ENCODE data around the gene KCTD1. TPM values are rescaled to one million over a fixed set of nuclear protein-coding genes. Genes with fewer than 3 reads are reported as not detected.

The KCTD1 gene
- total RNA-seq, 1 donor from 2014 or later = 83.8 TPM

- Mint-ChIP-seq H3K9me3 (peaks cover 8% of the 10 kb centered on the region), H3K4me3 (no peak overlapping the region), H3K27me3 (no peaks in the 10 kb centered on the region), H3K27ac (peak overlapping the region; percentile 1), H3K4me1 (ENCODE audit: unreplicated experiment) (peaks cover 21% of the 10 kb centered on the region), H3K36me3 (no peaks in the 10 kb centered on the region)
- no peak for TF ChIP-seq CTCF (conservative IDR thresholded peaks at IDR 0.05)
- no peak for DNase-seq (ENCODE audit: extremely low spot score, unreplicated experiment)
Observed at GRCh38 chr18:26436176-26437051, 111.9 kb downstream of the KCTD1 start.

- Mint-ChIP-seq H3K4me3 (no peak overlapping the region), H3K36me3 (no peaks in the 10 kb centered on the region), H3K4me1 (ENCODE audit: unreplicated experiment) (peaks cover 19% of the 10 kb centered on the region), H3K9me3 (peaks cover 8% of the 10 kb centered on the region), H3K27ac (peak overlapping the region; percentile 1), H3K27me3 (no peaks in the 10 kb centered on the region)
- no peak for TF ChIP-seq CTCF (conservative IDR thresholded peaks at IDR 0.05)
- DNase-seq (ENCODE audit: extremely low spot score, unreplicated experiment) = no peak
Observed at GRCh38 chr18:26435415-26436095, 112.8 kb downstream of the KCTD1 start.

GRCh38 chr18:26434887-26435286 lies 113.5 kb downstream of the KCTD1 start:
- Mint-ChIP-seq H3K36me3 (no peaks in the 10 kb centered on the region), H3K4me3 (no peak overlapping the region), H3K4me1 (ENCODE audit: unreplicated experiment) (peaks cover 23% of the 10 kb centered on the region), H3K27ac (no peak overlapping the region), H3K9me3 (peaks cover 8% of the 10 kb centered on the region), H3K27me3 (no peaks in the 10 kb centered on the region)
- DNase-seq (ENCODE audit: extremely low spot score, unreplicated experiment) = no peak
- TF ChIP-seq CTCF (conservative IDR thresholded peaks at IDR 0.05) = no peak

- TF ChIP-seq CTCF (conservative IDR thresholded peaks at IDR 0.05) = no peak
- peaks cover 30% of the 10 kb centered on the region for H3K4me1 Mint-ChIP-seq (ENCODE audit: unreplicated experiment)
- H3K27ac Mint-ChIP-seq = no peak overlapping the region
- no peaks in the 10 kb centered on the region for H3K36me3 Mint-ChIP-seq
- no peak overlapping the region for H3K4me3 Mint-ChIP-seq
- no peaks in the 10 kb centered on the region for H3K27me3 Mint-ChIP-seq
- no peak for DNase-seq (ENCODE audit: extremely low spot score, unreplicated experiment)
- H3K9me3 Mint-ChIP-seq = peaks cover 8% of the 10 kb centered on the region
Observed at GRCh38 chr18:26432651-26433424, 115.5 kb downstream of the KCTD1 start.

GRCh38 chr18:26429535-26430226 lies 118.7 kb downstream of the KCTD1 start:
- peak overlapping the region; percentile 50 for H3K27ac Mint-ChIP-seq
- DNase-seq (ENCODE audit: extremely low spot score, unreplicated experiment) = no peak
- H3K4me1 Mint-ChIP-seq (ENCODE audit: unreplicated experiment) = peaks cover 11% of the 10 kb centered on the region
- no peaks in the 10 kb centered on the region for H3K36me3 Mint-ChIP-seq
- peaks cover 3% of the 10 kb centered on the region for H3K9me3 Mint-ChIP-seq
- no peaks in the 10 kb centered on the region for H3K27me3 Mint-ChIP-seq
- TF ChIP-seq CTCF (conservative IDR thresholded peaks at IDR 0.05) = no peak
- H3K4me3 Mint-ChIP-seq = peak overlapping the region; percentile 32

Measured in type B pancreatic cell (in vitro differentiated cells).